Measurements from ENCODE around the gene WDR89.

- TF ChIP-seq TAF1 (IDR thresholded peaks at IDR 0.05; ENCODE audit: control insufficient read depth, extremely low read depth, insufficient read depth, low read length, severe bottlenecking): no peak
- no peak for TF ChIP-seq FIP1L1 (IDR thresholded peaks at IDR 0.05; ENCODE audit: low read depth, low read length, poor library complexity, severe bottlenecking)
- TF ChIP-seq SNRNP70 (optimal IDR thresholded peaks at IDR 0.05; ENCODE audit: low read depth, low read length): no peak
- TF ChIP-seq ETV1 (tag; conservative IDR thresholded peaks at IDR 0.05; ENCODE audit: low read depth): no peak
- TF ChIP-seq CHD1 (IDR thresholded peaks at IDR 0.05; ENCODE audit: low read length): no peak
- TF ChIP-seq FOXA1 (IDR thresholded peaks at IDR 0.05; ENCODE audit: borderline replicate concordance): no peak
- no peak for TF ChIP-seq MYC (IDR thresholded peaks at IDR 0.05; ENCODE audit: low read depth, low read length)
- TF ChIP-seq MYC (CRISPR knock-in tag; IDR thresholded peaks at IDR 0.05; ENCODE audit: borderline replicate concordance, low read depth): no peak
Measured at GRCh38 chr14:63676615-63677014, 34.9 kb upstream of the WDR89 start.
